ENCODE measurements around the gene PLPP1.

The PLPP1 gene

DNA sequence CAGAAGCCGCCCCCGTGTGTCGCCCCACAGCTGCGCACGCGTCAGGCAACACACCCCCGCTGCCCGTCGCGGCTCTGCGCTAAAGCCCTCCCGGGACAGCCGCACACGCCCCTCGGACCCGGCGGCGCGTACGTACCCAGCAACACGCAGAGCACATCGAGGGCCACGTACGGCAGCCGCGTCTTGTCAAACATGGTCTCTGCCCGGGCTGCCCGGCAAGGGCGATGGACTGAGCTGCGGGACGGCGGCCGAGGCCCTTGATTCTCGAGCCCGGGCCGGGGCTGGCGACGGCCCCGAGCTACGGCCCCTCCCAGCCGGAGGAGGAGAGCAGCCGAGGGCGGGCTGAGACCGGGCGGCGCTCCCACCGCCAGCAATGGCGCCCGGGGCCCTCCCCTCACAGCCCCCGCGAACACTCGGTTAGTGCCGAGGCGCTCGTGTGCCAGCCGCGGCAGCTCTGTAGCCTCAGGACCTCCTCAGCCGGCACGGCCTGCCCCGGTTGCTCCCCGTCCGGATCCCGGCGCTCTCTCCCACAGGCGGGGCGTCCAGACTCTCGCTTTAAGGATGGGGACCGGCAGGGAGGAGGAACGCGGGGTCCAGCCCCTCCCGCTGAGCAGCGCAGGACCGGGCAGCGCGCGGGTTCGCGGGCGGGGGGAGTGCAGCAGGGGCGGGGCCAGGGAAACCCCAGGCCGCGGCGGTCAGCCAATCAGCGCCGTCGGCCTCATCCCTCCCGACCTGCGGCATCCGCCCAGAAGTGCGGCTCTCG lies at the start of gene PLPP1:
PLPP1 (minus strand) TSS at position 529 of the 763 bp plus-strand sequence; CDS start at position 194, 335 bp downstream.
- DNase-seq (ENCODE audit: low spot score) = peak; percentile 95
- TF ChIP-seq, protein P1, sequence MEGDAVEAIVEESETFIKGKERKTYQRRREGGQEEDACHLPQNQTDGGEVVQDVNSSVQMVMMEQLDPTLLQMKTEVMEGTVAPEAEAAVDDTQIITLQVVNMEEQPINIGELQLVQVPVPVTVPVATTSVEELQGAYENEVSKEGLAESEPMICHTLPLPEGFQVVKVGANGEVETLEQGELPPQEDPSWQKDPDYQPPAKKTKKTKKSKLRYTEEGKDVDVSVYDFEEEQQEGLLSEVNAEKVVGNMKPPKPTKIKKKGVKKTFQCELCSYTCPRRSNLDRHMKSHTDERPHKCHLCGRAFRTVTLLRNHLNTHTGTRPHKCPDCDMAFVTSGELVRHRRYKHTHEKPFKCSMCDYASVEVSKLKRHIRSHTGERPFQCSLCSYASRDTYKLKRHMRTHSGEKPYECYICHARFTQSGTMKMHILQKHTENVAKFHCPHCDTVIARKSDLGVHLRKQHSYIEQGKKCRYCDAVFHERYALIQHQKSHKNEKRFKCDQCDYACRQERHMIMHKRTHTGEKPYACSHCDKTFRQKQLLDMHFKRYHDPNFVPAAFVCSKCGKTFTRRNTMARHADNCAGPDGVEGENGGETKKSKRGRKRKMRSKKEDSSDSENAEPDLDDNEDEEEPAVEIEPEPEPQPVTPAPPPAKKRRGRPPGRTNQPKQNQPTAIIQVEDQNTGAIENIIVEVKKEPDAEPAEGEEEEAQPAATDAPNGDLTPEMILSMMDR (IDR thresholded peaks at IDR 0.05; ENCODE audit: extremely low read depth, missing control alignments) = no peak

DNA sequence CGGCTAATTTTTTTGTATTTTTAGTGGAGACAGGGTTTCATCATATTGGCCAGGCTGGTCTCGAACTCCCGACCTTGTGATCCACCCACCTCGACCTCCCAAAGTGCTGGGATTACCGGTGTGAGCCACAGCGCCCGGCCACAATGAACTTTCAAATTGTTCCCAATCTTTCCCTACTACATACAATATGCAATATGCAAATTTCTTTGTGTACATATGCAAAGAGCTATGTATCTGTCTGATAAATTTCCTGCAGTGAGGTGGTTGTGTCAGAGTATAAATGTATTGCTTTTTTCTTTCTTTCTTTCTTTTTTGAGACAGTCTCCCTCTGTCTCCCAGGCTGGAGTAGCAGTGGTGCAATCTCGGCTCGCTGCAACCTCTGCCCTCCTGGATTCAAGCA lies 48.8 kb upstream of the PLPP1 start:
- no peak for DNase-seq (ENCODE audit: low spot score)
- TF ChIP-seq, protein P1 (IDR thresholded peaks at IDR 0.05; ENCODE audit: extremely low read depth, missing control alignments) = no peak

DNA sequence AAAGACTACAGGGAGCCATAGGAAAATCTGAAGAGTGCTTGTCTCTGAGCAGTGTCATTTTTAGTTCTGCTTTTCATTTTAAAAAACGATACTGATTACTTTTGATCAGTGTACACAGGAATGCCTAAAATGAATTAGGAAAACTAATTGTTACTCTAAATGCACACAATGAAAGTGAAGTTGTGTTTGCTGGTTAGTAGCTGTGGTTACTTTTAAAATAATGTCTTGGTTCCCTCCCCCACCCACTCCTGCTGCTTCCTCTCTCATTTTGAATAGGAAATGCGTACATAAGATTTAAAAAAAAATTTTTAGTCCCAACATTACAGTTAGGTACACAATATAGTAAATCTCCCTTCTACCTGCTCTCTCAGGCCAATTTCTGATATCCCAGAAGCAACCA lies 47.5 kb upstream of the PLPP1 start:
- TF ChIP-seq, protein P1 (IDR thresholded peaks at IDR 0.05; ENCODE audit: extremely low read depth, missing control alignments) = no peak

DNA sequence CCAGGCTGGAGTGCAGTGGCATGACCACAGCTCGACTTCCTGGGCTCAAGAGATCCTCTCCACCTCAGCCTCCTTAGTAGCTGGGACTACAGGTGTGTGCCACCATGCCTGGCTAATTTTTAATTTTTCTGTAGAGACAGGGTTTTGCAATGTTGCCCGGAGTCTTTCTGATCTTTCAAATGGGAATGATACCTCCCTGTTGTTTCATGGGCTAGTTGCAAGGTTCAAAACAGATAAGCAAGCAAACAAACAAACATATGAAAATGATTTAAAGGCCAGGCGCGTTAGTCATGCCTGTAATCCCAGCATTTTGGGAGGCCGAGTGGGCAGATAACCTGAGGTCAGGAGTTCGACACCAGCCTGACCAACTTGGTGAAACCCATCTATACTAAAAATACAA lies 45.3 kb upstream of the PLPP1 start:
- no peak for DNase-seq (ENCODE audit: low spot score)
- TF ChIP-seq, protein P1 (IDR thresholded peaks at IDR 0.05; ENCODE audit: extremely low read depth, missing control alignments) = no peak

More for the DNA sequence above, 47.5 kb upstream of the PLPP1 start:
- DNase-seq (ENCODE audit: low spot score) = no peak

DNA sequence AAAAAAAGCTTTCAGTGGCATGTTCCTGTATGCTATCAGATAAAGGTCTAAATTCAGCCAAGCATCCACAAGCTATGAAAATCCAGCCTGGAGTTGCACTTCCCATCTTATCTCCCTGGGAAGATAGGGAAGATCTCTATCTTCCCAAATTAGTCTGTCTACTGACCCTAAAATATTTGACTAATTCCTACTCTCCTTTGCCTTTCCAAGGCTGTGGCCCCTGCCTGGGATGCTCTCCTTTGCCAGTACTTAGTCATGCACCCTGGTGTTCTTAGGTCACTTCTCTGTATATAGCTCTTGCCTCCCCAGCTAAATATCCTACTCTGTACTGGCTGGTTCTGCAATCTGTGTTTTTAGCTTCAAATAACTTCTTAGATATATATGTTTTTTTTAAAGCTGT lies 44.0 kb upstream of the PLPP1 start:
- TF ChIP-seq, protein P1 (IDR thresholded peaks at IDR 0.05; ENCODE audit: extremely low read depth, missing control alignments) = no peak
- no peak for DNase-seq (ENCODE audit: low spot score)

DNA sequence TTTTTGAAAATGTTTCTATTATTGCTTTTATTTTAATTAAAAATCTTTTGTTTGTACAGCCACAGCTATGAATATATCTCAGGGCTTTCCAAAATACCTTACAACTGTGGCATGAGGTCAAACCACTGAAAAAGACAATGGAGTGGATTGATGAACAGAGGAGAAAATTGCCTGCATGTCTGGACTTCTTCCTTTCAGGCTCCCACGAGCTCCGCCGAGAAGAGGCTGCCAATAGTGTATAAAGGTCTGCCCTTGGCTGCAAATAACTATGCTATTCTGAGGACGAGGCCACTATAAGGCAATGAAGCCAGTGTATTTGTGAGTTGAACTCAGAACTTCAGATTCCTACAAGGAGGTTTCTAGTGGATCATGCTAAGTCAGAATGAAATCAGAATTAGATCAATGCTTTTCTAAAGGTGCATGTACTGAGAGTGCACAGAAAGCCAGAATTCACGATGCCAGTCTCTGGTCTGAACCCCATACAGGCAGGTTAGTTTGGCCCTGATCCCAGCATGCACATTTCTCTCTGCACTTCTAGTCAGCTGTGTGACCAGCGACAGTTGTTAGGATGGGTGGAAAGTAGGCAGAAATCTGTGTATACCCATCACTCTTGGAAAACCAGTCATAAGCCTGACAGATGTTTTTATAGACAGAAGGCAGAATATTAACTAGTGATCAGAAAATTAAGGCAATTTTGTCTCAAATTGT lies 42.7 kb upstream of the PLPP1 start:
- TF ChIP-seq, protein P1 (IDR thresholded peaks at IDR 0.05; ENCODE audit: extremely low read depth, missing control alignments) = no peak
- DNase-seq (ENCODE audit: low spot score) = no peak

DNA sequence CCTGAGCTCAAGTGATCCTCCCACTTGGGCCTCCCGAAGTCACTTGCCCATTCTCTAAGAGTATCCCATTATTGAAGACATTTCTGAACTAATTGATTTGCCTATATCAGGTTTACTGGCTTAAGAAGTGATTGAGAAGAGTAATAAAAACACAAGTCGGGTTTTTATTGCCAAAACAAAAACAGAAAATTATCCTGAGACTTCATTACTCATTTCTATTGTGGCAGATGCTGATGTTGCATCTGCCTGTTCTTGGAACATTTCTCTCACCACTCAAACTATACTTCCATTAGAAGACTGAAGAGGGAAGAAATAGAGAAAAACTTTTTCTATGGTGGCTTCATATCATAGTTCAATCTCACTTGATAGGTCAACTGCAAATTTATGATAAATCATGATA lies 41.9 kb upstream of the PLPP1 start:
- TF ChIP-seq, protein P1 (IDR thresholded peaks at IDR 0.05; ENCODE audit: extremely low read depth, missing control alignments) = no peak
- DNase-seq (ENCODE audit: low spot score) = no peak
